ENCODE measurements around the gene ATP8A2. TPM values are rescaled to one million over a fixed set of nuclear protein-coding genes. Genes with fewer than 3 reads are reported as not detected.

ATP8A2 gene
- total RNA-seq, 2 donors from 2014 or later: 0.41 to 1.6 TPM

DNA sequence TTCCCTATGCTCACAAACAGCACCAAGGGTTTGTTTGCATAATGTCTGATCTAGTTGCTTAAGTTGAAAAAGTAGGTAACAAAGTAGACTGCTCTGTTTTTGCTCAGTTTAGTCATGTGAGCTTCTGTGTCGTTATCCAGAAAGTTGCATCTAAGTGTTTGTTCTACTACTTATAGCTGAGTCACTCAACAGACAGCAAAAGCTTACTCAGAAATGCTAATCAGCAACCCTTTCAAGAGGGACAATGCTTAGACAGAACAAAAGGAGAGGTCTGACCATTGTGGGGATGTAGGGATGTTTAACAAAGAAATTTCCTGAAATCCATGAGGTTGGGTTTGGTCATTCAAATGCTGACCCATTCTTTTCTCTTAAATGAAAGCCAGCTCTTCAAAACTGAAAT, 106.4 kb downstream of the ATP8A2 start:
- Histone ChIP-seq H3K36me3 (no peaks in the 10 kb centered on the region), H3K4me3 (no peak overlapping the region), H3K27me3 (replicated peaks; ENCODE audit: insufficient read depth) (no peaks in the 10 kb centered on the region), H3K9me3 (no peaks in the 10 kb centered on the region), H3K27ac (no peak overlapping the region), H3K4me1 (ENCODE audit: control insufficient read depth in 1 of 2, low read depth in 2 of 2) (no peaks in the 10 kb centered on the region)
- no peak for TF ChIP-seq CTCF (IDR thresholded peaks at IDR 0.05)
- DNase-seq (ENCODE audit: low spot score): no peak
- no peak for ATAC-seq (ENCODE audit: insufficient number of reproducible peaks, low FRiP score, low read depth)

GRCh38 chr13:25489238-25489637, 117.5 kb downstream of the ATP8A2 start:
- no peaks in the 10 kb centered on the region for H3K36me3 ChIP-seq
- DNase-seq (ENCODE audit: low spot score) (no peak), ATAC-seq (ENCODE audit: insufficient number of reproducible peaks, low FRiP score, low read depth) (no peak)
- no peak overlapping the region for H3K27ac ChIP-seq
- no peaks in the 10 kb centered on the region for H3K9me3 ChIP-seq
- no peaks in the 10 kb centered on the region for H3K4me1 ChIP-seq (ENCODE audit: control insufficient read depth in 1 of 2, low read depth in 2 of 2)
- no peak overlapping the region for H3K4me3 ChIP-seq
- H3K27me3 ChIP-seq (replicated peaks; ENCODE audit: insufficient read depth): no peaks in the 10 kb centered on the region
- TF ChIP-seq CTCF (IDR thresholded peaks at IDR 0.05): no peak

GRCh38 chr13:25490236-25490635, 118.5 kb downstream of the ATP8A2 start:
- Histone ChIP-seq H3K36me3 (no peaks in the 10 kb centered on the region), H3K9me3 (no peaks in the 10 kb centered on the region), H3K4me3 (no peak overlapping the region), H3K27me3 (replicated peaks; ENCODE audit: insufficient read depth) (no peaks in the 10 kb centered on the region), H3K4me1 (ENCODE audit: control insufficient read depth in 1 of 2, low read depth in 2 of 2) (no peaks in the 10 kb centered on the region), H3K27ac (no peak overlapping the region)
- DNase-seq (ENCODE audit: low spot score) (no peak), ATAC-seq (ENCODE audit: insufficient number of reproducible peaks, low FRiP score, low read depth) (no peak)
- no peak for TF ChIP-seq CTCF (IDR thresholded peaks at IDR 0.05)

GRCh38 chr13:25493931-25494640, 122.3 kb downstream of the ATP8A2 start:
- no peaks in the 10 kb centered on the region for H3K4me1 ChIP-seq (ENCODE audit: control insufficient read depth in 1 of 2, low read depth in 2 of 2)
- DNase-seq (ENCODE audit: low spot score) (no peak), ATAC-seq (ENCODE audit: insufficient number of reproducible peaks, low FRiP score, low read depth) (no peak)
- no peaks in the 10 kb centered on the region for H3K27me3 ChIP-seq (replicated peaks; ENCODE audit: insufficient read depth)
- no peak for TF ChIP-seq CTCF (IDR thresholded peaks at IDR 0.05)
- no peak overlapping the region for H3K27ac ChIP-seq
- H3K9me3 ChIP-seq: no peaks in the 10 kb centered on the region
- no peaks in the 10 kb centered on the region for H3K36me3 ChIP-seq
- no peak overlapping the region for H3K4me3 ChIP-seq

DNA sequence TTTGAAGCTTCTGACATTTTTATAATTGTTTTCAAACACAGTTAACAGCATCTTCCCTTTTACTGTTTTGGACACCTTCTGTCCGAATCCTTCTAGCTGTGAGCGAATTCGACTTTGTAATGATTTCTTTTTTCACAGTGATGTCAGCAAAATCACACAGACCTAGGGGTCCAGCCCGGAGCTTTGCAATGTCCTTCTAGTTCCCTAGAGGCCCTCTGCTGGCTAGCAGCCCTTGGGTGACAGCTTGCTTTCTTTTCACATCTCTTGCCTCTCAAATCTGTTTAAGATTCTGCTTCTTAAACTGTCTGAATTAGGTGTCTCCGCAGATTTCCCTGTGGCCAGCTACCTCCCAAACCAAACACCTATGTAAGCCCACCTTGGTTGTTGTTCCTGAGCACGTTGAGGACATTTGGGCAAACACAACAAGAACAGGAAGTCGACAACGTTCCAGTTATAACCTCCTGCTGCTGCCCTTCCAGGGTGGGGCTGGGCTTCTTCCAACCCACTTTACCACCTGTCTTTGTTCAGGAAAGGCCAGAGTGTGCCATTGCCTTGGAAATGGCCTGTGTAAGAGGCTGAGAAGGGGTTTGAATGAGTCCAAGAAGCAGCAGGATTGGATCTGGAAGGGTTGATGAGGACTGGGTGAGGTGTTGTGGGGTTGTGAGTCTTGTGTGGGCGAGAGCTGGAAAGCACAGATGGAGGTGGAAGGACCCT, 123.1 kb downstream of the ATP8A2 start:
- ATAC-seq (ENCODE audit: insufficient number of reproducible peaks, low FRiP score, low read depth) (no peak), DNase-seq (ENCODE audit: low spot score) (no peak)

More for the DNA sequence above, 123.1 kb downstream of the ATP8A2 start:
- Histone ChIP-seq H3K4me3 (no peak overlapping the region), H3K27ac (no peak overlapping the region), H3K9me3 (no peaks in the 10 kb centered on the region), H3K36me3 (no peaks in the 10 kb centered on the region), H3K4me1 (ENCODE audit: control insufficient read depth in 1 of 2, low read depth in 2 of 2) (no peaks in the 10 kb centered on the region), H3K27me3 (replicated peaks; ENCODE audit: insufficient read depth) (no peaks in the 10 kb centered on the region)
- no peak for TF ChIP-seq CTCF (IDR thresholded peaks at IDR 0.05)
